HG03064 (cell line): Measurements from ENCODE around the gene CHSY1.
"Not testable (repeated sequence)": the region's sequence is repeated elsewhere in the genome, so short reads cannot be mapped to it uniquely, and the experiment has no call there.

Experiments
- ATAC-seq: cut with Tn5 transposase; IDR thresholded peaks from one replicate; pipeline ENCODE4 v1.9.1; 2021; ENCODE audit warnings: low read depth; ENCODE audit not compliant: unreplicated experiment

CHSY1 gene

GRCh38 chr15:101214435-101215097 is 37.3 kb downstream of the CHSY1 start:
- ATAC-seq: not testable (repeated sequence)

GRCh38 chr15:101213570-101213969 is 38.3 kb downstream of the CHSY1 start:
- ATAC-seq: no peak

- no peak for ATAC-seq
Observed at GRCh38 chr15:101213147-101213546, 38.7 kb downstream of the CHSY1 start.

- ATAC-seq: no peak
Observed at GRCh38 chr15:101211897-101212296, 40.0 kb downstream of the CHSY1 start.

GRCh38 chr15:101210466-101210865 is 41.4 kb downstream of the CHSY1 start:
- no peak for ATAC-seq

GRCh38 chr15:101210058-101210457 is 41.8 kb downstream of the CHSY1 start:
- ATAC-seq: no peak

- ATAC-seq: no peak
Observed at GRCh38 chr15:101209285-101209845, 42.5 kb downstream of the CHSY1 start.

- ATAC-seq: no peak
Observed at GRCh38 chr15:101207867-101208288, 44.0 kb downstream of the CHSY1 start.

GRCh38 chr15:101206176-101206591 is 45.7 kb downstream of the CHSY1 start:
- ATAC-seq: no peak

- no peak for ATAC-seq
Observed at GRCh38 chr15:101204739-101205535, 46.9 kb downstream of the CHSY1 start.

- no peak for ATAC-seq
Observed at GRCh38 chr15:101203607-101204189, 48.1 kb downstream of the CHSY1 start.

- no peak for ATAC-seq
Observed at GRCh38 chr15:101203029-101203573, 48.7 kb downstream of the CHSY1 start.

GRCh38 chr15:101201411-101202174 is 50.3 kb downstream of the CHSY1 start:
- no peak for ATAC-seq

GRCh38 chr15:101200181-101200580 is 51.7 kb downstream of the CHSY1 start:
- no peak for ATAC-seq

- ATAC-seq: no peak
Observed at GRCh38 chr15:101198800-101199199, 53.0 kb downstream of the CHSY1 start.

GRCh38 chr15:101198031-101198575 is 53.7 kb downstream of the CHSY1 start:
- no peak for ATAC-seq

GRCh38 chr15:101194546-101195125 is 57.2 kb downstream of the CHSY1 start:
- no peak for ATAC-seq

- no peak for ATAC-seq
Observed at GRCh38 chr15:101193806-101194545, 57.9 kb downstream of the CHSY1 start.

GRCh38 chr15:101193120-101193644 is 58.7 kb downstream of the CHSY1 start:
- ATAC-seq: no peak
